HEK293 (cell line): ENCODE results near the gene FXYD5.

Experiments
- BCL11B ChIP-seq: fragments of 450-650 bp; formaldehyde crosslinking; IDR thresholded peaks from 2 replicates; pipeline ENCODE4 v1.5.1; 2016; ENCODE audit warnings: low read depth, missing biosample characterization, missing genetic modification characterization
- HOXD13 ChIP-seq: sonication (generic); formaldehyde crosslinking; IDR thresholded peaks from 2 replicates; pipeline ENCODE4 v1.8.0; 2022; ENCODE audit warnings: missing genetic modification reagents, borderline replicate concordance
- OVOL3 ChIP-seq: fragments of 450-650 bp; formaldehyde crosslinking; IDR thresholded peaks from 2 replicates; pipeline ENCODE4 v1.5.1; 2016; ENCODE audit warnings: missing biosample characterization, missing genetic modification characterization
- YY2 ChIP-seq: fragments of 450-650 bp; formaldehyde crosslinking; IDR thresholded peaks from 2 replicates; pipeline ENCODE4 v1.5.1; 2016; ENCODE audit warnings: missing biosample characterization, missing genetic modification characterization
- ZNF114 ChIP-seq: fragments of 450-650 bp; formaldehyde crosslinking; IDR thresholded peaks from 2 replicates; pipeline ENCODE4 v1.5.0; 2017; ENCODE audit warnings: missing biosample characterization, missing genetic modification characterization
- ZNF140 ChIP-seq: fragments of 450-650 bp; formaldehyde crosslinking; IDR thresholded peaks from 2 replicates; pipeline ENCODE4 v1.5.1; 2016; ENCODE audit warnings: missing biosample characterization, missing genetic modification characterization
- ZNF184 ChIP-seq: fragments of 450-650 bp; IDR thresholded peaks from 2 replicates; pipeline ENCODE4 v1.5.1; 2018; ENCODE audit warnings: missing biosample characterization, mild to moderate bottlenecking, missing genetic modification characterization
- ZNF248 ChIP-seq: fragments of 450-650 bp; formaldehyde crosslinking; IDR thresholded peaks from 2 replicates; pipeline ENCODE4 v1.5.1; 2017; ENCODE audit warnings: missing biosample characterization, missing genetic modification characterization
- ZNF311 ChIP-seq: fragments of 450-650 bp; formaldehyde crosslinking; IDR thresholded peaks from 2 replicates; pipeline ENCODE4 v1.5.1; 2017; ENCODE audit warnings: missing biosample characterization, missing genetic modification characterization, borderline replicate concordance
- ZNF324 ChIP-seq: fragments of 450-650 bp; formaldehyde crosslinking; IDR thresholded peaks from 2 replicates; pipeline ENCODE4 v1.5.1; 2016; ENCODE audit warnings: missing biosample characterization, missing genetic modification characterization
- ZNF341 ChIP-seq: fragments of 450-650 bp; formaldehyde crosslinking; IDR thresholded peaks from 2 replicates; pipeline ENCODE4; 2016; ENCODE audit warnings: low read depth, missing biosample characterization, missing genetic modification characterization
- ZNF366 ChIP-seq: fragments of 450-650 bp; formaldehyde crosslinking; conservative IDR thresholded peaks from 2 replicates; pipeline ENCODE4 v1.5.1; 2016; ENCODE audit warnings: missing biosample characterization, missing genetic modification characterization
- ZNF510 ChIP-seq: fragments of 450-650 bp; formaldehyde crosslinking; IDR thresholded peaks from 2 replicates; pipeline ENCODE4 v1.5.1; 2018; ENCODE audit warnings: mild to moderate bottlenecking, missing genetic modification characterization, missing biosample characterization; ENCODE audit not compliant: insufficient replicate concordance
- ZNF514 ChIP-seq: fragments of 450-650 bp; formaldehyde crosslinking; IDR thresholded peaks from 2 replicates; pipeline ENCODE4 v1.5.1; 2016; ENCODE audit warnings: missing biosample characterization, missing genetic modification characterization
- ZNF560 ChIP-seq: fragments of 450-650 bp; formaldehyde crosslinking; IDR thresholded peaks from 2 replicates; pipeline ENCODE4 v1.5.1; 2017; ENCODE audit warnings: missing biosample characterization, missing genetic modification characterization, borderline replicate concordance
- ZNF561 ChIP-seq: fragments of 450-650 bp; IDR thresholded peaks from 2 replicates; pipeline ENCODE4 v1.5.1; 2018; ENCODE audit warnings: missing biosample characterization, missing genetic modification characterization, borderline replicate concordance
- ZNF610 ChIP-seq: fragments of 450-650 bp; formaldehyde crosslinking; IDR thresholded peaks from 2 replicates; pipeline ENCODE4 v1.5.1; 2016; ENCODE audit warnings: missing biosample characterization, missing genetic modification characterization, borderline replicate concordance
- ZNF621 ChIP-seq: fragments of 450-650 bp; formaldehyde crosslinking; IDR thresholded peaks from 2 replicates; pipeline ENCODE4 v1.5.1; 2017; ENCODE audit warnings: missing biosample characterization, missing genetic modification characterization
- ZNF629 ChIP-seq: fragments of 450-650 bp; formaldehyde crosslinking; IDR thresholded peaks from 2 replicates; pipeline ENCODE4 v1.5.1; 2017; ENCODE audit warnings: missing biosample characterization, missing genetic modification characterization
- TF ChIP-seq, protein P1 (sequence below): fragments of 450-650 bp; formaldehyde crosslinking; IDR thresholded peaks from 2 replicates; pipeline ENCODE4 v1.5.1; 2016; ENCODE audit warnings: missing biosample characterization, missing genetic modification characterization, borderline replicate concordance
- TF ChIP-seq, protein P2 (sequence below): fragments of 450-650 bp; formaldehyde crosslinking; IDR thresholded peaks from 2 replicates; pipeline ENCODE4 v1.5.1; 2016; ENCODE audit warnings: missing biosample characterization, missing genetic modification characterization
- TF ChIP-seq, protein P3 (sequence below): sonication (generic); formaldehyde crosslinking; IDR thresholded peaks from 2 replicates; pipeline ENCODE4 v1.8.1; 2022; ENCODE audit warnings: mild to moderate bottlenecking, moderate library complexity, missing genetic modification reagents
- TF ChIP-seq, protein P4 (sequence below): fragments of 450-650 bp; IDR thresholded peaks from 2 replicates; pipeline ENCODE4 v1.5.1; 2018; ENCODE audit warnings: missing biosample characterization, missing genetic modification characterization
- TF ChIP-seq, protein P5 (sequence below): IDR thresholded peaks from 2 replicates; pipeline ENCODE4 v1.6.1; 2011; ENCODE audit warnings: mild to moderate bottlenecking, low read depth, low read length, borderline replicate concordance
- TF ChIP-seq, protein P6 (sequence below): fragments of 450-650 bp; formaldehyde crosslinking; IDR thresholded peaks from 2 replicates; pipeline ENCODE4 v1.5.1; 2016; ENCODE audit warnings: missing biosample characterization, missing genetic modification characterization
- TF ChIP-seq, protein P7 (sequence below): fragments of 450-650 bp; formaldehyde crosslinking; IDR thresholded peaks from 2 replicates; pipeline ENCODE4 v1.5.1; 2016; ENCODE audit warnings: missing biosample characterization, missing genetic modification characterization

FXYD5 gene

DNA sequence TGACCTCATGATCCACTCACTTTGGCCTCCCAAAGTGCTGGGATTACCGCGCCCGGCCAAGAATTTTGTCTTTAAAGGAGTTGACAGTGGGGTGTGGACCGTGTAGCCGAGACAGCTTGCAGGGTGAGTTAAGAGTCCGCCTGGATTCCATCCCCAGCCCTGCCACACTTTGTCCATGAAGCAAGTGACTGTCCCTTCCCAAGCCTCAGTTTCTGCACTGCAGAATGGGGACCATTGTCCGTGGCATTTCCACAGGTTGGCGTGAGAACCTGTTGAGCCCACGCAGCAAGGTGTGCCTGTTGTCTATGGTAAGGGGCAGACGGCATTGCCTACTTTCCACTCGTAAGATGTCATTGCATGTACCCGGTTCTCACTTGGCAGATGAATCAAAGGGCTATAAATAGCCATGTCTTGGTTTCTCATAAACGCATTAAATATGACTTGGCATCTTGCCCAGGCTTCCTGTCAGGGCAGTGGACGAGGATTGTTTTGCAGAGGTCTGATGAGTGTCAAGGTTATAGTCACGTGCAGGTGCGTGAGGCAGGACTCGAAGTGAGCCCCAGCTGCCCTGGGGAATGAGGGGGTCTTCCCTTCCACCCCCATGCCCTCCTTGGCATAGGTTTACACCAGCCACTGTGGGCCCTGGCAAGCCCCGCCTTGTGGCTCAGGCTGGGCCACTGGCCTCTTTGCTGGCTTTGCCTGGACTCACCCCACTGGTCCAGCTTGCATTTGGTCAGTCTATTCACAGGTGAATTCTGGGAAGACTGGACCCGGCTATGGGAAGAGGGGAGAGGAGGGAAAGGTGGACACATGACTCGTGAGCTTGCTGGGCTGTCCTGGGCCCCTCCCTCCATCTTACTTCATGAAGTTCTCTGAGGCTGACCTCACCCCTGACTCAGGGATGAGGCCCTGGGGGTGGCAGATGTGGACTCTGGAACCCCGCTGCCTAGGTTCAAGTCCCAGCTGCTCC is 59.4 kb downstream of the FXYD5 start (continued):
- TF ChIP-seq ZNF114 (tag by site-specific recombination) (no peak), ZNF621 (tag by site-specific recombination) (no peak), HOXD13 (CRISPR knock-in tag) (no peak), ZNF560 (tag by site-specific recombination) (no peak), ZNF140 (no peak), ZNF629 (tag by site-specific recombination) (peak; percentile 96), ZNF311 (tag by site-specific recombination) (no peak), ZNF341 (tag by site-specific recombination) (peak; percentile 93), ZNF610 (tag by site-specific recombination) (0 out of 2 replicates have a peak, but pooled peaks have one; percentile 59), ZNF324 (peak; percentile 50; the same call in 1 of the 2 replicates), ZNF561 (tag by site-specific recombination) (0 out of 2 replicates have a peak, but pooled peaks have one; percentile 35), ZNF510 (tag by site-specific recombination) (no peak), ZNF184 (tag by site-specific recombination) (peak; percentile 82), ZNF366 (tag by site-specific recombination) (peak; percentile 96), ZNF248 (tag by site-specific recombination) (no peak), YY2 (tag by site-specific recombination) (no peak), OVOL3 (no peak), BCL11B (tag by site-specific recombination) (no peak), ZNF514 (tag by site-specific recombination) (no peak)
- TF ChIP-seq, protein P1, sequence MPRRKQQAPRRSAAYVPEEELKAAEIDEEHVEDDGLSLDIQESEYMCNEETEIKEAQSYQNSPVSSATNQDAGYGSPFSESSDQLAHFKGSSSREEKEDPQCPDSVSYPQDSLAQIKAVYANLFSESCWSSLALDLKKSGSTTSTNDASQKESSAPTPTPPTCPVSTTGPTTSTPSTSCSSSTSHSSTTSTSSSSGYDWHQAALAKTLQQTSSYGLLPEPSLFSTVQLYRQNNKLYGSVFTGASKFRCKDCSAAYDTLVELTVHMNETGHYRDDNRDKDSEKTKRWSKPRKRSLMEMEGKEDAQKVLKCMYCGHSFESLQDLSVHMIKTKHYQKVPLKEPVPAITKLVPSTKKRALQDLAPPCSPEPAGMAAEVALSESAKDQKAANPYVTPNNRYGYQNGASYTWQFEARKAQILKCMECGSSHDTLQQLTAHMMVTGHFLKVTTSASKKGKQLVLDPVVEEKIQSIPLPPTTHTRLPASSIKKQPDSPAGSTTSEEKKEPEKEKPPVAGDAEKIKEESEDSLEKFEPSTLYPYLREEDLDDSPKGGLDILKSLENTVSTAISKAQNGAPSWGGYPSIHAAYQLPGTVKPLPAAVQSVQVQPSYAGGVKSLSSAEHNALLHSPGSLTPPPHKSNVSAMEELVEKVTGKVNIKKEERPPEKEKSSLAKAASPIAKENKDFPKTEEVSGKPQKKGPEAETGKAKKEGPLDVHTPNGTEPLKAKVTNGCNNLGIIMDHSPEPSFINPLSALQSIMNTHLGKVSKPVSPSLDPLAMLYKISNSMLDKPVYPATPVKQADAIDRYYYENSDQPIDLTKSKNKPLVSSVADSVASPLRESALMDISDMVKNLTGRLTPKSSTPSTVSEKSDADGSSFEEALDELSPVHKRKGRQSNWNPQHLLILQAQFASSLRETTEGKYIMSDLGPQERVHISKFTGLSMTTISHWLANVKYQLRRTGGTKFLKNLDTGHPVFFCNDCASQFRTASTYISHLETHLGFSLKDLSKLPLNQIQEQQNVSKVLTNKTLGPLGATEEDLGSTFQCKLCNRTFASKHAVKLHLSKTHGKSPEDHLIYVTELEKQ (tag by site-specific recombination), result peak; percentile 79; the same call in 1 of the 2 replicates
- TF ChIP-seq, protein P2, sequence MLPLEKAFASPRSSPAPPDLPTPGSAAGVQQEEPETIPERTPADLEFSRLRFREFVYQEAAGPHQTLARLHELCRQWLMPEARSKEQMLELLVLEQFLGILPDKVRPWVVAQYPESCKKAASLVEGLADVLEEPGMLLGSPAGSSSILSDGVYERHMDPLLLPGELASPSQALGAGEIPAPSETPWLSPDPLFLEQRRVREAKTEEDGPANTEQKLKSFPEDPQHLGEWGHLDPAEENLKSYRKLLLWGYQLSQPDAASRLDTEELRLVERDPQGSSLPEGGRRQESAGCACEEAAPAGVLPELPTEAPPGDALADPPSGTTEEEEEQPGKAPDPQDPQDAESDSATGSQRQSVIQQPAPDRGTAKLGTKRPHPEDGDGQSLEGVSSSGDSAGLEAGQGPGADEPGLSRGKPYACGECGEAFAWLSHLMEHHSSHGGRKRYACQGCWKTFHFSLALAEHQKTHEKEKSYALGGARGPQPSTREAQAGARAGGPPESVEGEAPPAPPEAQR (tag by site-specific recombination), result no peak
- TF ChIP-seq, protein P3, sequence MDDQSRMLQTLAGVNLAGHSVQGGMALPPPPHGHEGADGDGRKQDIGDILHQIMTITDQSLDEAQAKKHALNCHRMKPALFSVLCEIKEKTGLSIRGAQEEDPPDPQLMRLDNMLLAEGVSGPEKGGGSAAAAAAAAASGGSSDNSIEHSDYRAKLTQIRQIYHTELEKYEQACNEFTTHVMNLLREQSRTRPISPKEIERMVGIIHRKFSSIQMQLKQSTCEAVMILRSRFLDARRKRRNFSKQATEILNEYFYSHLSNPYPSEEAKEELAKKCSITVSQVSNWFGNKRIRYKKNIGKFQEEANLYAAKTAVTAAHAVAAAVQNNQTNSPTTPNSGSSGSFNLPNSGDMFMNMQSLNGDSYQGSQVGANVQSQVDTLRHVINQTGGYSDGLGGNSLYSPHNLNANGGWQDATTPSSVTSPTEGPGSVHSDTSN (CRISPR knock-in tag), result peak; percentile 62; the same call in 1 of the 2 replicates
- TF ChIP-seq, protein P4, sequence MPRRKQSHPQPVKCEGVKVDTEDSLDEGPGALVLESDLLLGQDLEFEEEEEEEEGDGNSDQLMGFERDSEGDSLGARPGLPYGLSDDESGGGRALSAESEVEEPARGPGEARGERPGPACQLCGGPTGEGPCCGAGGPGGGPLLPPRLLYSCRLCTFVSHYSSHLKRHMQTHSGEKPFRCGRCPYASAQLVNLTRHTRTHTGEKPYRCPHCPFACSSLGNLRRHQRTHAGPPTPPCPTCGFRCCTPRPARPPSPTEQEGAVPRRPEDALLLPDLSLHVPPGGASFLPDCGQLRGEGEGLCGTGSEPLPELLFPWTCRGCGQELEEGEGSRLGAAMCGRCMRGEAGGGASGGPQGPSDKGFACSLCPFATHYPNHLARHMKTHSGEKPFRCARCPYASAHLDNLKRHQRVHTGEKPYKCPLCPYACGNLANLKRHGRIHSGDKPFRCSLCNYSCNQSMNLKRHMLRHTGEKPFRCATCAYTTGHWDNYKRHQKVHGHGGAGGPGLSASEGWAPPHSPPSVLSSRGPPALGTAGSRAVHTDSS (tag by site-specific recombination), result no peak
- TF ChIP-seq, protein P5, sequence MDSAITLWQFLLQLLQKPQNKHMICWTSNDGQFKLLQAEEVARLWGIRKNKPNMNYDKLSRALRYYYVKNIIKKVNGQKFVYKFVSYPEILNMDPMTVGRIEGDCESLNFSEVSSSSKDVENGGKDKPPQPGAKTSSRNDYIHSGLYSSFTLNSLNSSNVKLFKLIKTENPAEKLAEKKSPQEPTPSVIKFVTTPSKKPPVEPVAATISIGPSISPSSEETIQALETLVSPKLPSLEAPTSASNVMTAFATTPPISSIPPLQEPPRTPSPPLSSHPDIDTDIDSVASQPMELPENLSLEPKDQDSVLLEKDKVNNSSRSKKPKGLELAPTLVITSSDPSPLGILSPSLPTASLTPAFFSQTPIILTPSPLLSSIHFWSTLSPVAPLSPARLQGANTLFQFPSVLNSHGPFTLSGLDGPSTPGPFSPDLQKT, result no peak
- TF ChIP-seq, protein P6, sequence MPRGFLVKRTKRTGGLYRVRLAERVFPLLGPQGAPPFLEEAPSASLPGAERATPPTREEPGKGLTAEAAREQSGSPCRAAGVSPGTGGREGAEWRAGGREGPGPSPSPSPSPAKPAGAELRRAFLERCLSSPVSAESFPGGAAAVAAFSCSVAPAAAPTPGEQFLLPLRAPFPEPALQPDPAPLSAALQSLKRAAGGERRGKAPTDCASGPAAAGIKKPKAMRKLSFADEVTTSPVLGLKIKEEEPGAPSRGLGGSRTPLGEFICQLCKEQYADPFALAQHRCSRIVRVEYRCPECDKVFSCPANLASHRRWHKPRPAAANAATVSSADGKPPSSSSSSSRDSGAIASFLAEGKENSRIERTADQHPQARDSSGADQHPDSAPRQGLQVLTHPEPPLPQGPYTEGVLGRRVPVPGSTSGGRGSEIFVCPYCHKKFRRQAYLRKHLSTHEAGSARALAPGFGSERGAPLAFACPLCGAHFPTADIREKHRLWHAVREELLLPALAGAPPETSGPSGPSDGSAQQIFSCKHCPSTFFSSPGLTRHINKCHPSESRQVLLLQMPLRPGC (tag by site-specific recombination), result peak; percentile 75
- TF ChIP-seq, protein P7, sequence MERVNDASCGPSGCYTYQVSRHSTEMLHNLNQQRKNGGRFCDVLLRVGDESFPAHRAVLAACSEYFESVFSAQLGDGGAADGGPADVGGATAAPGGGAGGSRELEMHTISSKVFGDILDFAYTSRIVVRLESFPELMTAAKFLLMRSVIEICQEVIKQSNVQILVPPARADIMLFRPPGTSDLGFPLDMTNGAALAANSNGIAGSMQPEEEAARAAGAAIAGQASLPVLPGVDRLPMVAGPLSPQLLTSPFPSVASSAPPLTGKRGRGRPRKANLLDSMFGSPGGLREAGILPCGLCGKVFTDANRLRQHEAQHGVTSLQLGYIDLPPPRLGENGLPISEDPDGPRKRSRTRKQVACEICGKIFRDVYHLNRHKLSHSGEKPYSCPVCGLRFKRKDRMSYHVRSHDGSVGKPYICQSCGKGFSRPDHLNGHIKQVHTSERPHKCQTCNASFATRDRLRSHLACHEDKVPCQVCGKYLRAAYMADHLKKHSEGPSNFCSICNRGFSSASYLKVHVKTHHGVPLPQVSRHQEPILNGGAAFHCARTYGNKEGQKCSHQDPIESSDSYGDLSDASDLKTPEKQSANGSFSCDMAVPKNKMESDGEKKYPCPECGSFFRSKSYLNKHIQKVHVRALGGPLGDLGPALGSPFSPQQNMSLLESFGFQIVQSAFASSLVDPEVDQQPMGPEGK (tag by site-specific recombination), result peak; percentile 94
